Tibial artery (tissue), 4 donors: ENCODE data around the gene SP2.
A peak's percentile ranks its signal among the peaks of the same experiment; 100 is the strongest.

ENCODE experiments used
- DNase-seq, 2 donors: peaks; one replicate each; pipeline ENCODE4 v3.0.0-alpha.2; 2019
- H3K27ac ChIP-seq, 2 donors: fragments of 200-600 bp; sonication (generic) in 1 of 2; 1 replicate in 1 of 2; 2 replicates in 1 of 2; pipeline ENCODE4 v1.5.1; 2018 to 2019; ENCODE audit warnings: mild to moderate bottlenecking in 1 of 2
- H3K27me3 ChIP-seq, 2 donors: fragments of 200-600 bp; sonication (generic) in 1 of 2; one replicate each; pipeline versions ENCODE4 v1.5.1 to v1.6.0; 2016 to 2019
- H3K36me3 ChIP-seq, 3 donors: fragments of 200-600 bp; sonication (generic) in 2 of 3; one replicate each; pipeline ENCODE4 v1.5.1; 2016 to 2019; ENCODE audit warnings: mild to moderate bottlenecking in 2 of 3
- H3K4me1 ChIP-seq, 4 donors: fragments of 200-600 bp; sonication (generic) in 2 of 4; 1 replicate in 3 of 4; 2 replicates in 1 of 4; pipeline ENCODE4 v1.5.1; 2016 to 2019
- H3K4me3 ChIP-seq, 2 donors: fragments of 200-600 bp; sonication (generic) in 1 of 2; 1 replicate in 1 of 2; 2 replicates in 1 of 2; pipeline ENCODE4 v1.5.1; 2018 to 2019; ENCODE audit warnings: mild to moderate bottlenecking in 2 of 2
- H3K9me3 ChIP-seq, 3 donors: fragments of 200-600 bp; sonication (generic) in 1 of 3; one replicate each; pipeline ENCODE4 v1.5.1; 2016 to 2019
- intact Hi-C: fragments of 100-400 bp; cut with DNase I; formaldehyde crosslinking; loops from one replicate; pipeline ENCODE4 v1.15.0; 2023; ENCODE audit warnings: low total_unique reads
- TF ChIP-seq, protein P1 (sequence below), 2 experiments: fragments of 200-600 bp in 1 of 2; fragments of 450-650 bp in 1 of 2; IDR thresholded peaks; one replicate each; pipeline ENCODE4 v1.5.1; 2017 to 2019; ENCODE audit warnings: antibody characterized with exemption in 2 of 2, mild to moderate bottlenecking in 1 of 2, moderate library complexity in 1 of 2

SP2 gene

GRCh38 chr17:47850692-47851573 is 45.1 kb upstream of the SP2 start, which contains the start of gene SP6:
Gene SP6 (minus strand): TSS chr17:47851163. CDS start chr17:47848429, 2,734 bp downstream.
- TF ChIP-seq, protein P1, sequence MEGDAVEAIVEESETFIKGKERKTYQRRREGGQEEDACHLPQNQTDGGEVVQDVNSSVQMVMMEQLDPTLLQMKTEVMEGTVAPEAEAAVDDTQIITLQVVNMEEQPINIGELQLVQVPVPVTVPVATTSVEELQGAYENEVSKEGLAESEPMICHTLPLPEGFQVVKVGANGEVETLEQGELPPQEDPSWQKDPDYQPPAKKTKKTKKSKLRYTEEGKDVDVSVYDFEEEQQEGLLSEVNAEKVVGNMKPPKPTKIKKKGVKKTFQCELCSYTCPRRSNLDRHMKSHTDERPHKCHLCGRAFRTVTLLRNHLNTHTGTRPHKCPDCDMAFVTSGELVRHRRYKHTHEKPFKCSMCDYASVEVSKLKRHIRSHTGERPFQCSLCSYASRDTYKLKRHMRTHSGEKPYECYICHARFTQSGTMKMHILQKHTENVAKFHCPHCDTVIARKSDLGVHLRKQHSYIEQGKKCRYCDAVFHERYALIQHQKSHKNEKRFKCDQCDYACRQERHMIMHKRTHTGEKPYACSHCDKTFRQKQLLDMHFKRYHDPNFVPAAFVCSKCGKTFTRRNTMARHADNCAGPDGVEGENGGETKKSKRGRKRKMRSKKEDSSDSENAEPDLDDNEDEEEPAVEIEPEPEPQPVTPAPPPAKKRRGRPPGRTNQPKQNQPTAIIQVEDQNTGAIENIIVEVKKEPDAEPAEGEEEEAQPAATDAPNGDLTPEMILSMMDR (IDR thresholded peaks at IDR 0.05): no peak
- peaks cover 0 to 29% (median 18%) of the 10 kb centered on the region in 4 donors for H3K4me1 ChIP-seq
- intact Hi-C loops: no loop called here
- no peak for DNase-seq
- H3K36me3 ChIP-seq: no peaks in the 10 kb centered on the region
- peak within 1 kb of the TSS in 1 of 2 donors; percentile 36 for H3K4me3 ChIP-seq
- no peak within 1 kb of the TSS for H3K27ac ChIP-seq
- no peaks in the 10 kb centered on the region for H3K9me3 ChIP-seq
- peaks cover 4 to 100% of the 10 kb centered on the region in 2 donors for H3K27me3 ChIP-seq

GRCh38 chr17:47851764-47852112 is 44.3 kb upstream of the SP2 start:
- Histone ChIP-seq H3K9me3 (no peaks in the 10 kb centered on the region), H3K27ac (no peak overlapping the region), H3K4me3 (no peak overlapping the region), H3K36me3 (no peaks in the 10 kb centered on the region), H3K27me3 (peaks cover 4 to 100% of the 10 kb centered on the region in 2 donors), H3K4me1 (peaks cover 0 to 27% (median 18%) of the 10 kb centered on the region in 4 donors)
- no peak for DNase-seq
- TF ChIP-seq, protein P1 (IDR thresholded peaks at IDR 0.05): no peak
- intact Hi-C loops: no loop called here

GRCh38 chr17:47852113-47852949 is 43.7 kb upstream of the SP2 start:
- Histone ChIP-seq H3K4me1 (peaks cover 0 to 21% (median 15%) of the 10 kb centered on the region in 4 donors), H3K4me3 (no peak overlapping the region), H3K27ac (no peak overlapping the region), H3K27me3 (peaks cover 4 to 100% of the 10 kb centered on the region in 2 donors), H3K36me3 (no peaks in the 10 kb centered on the region), H3K9me3 (no peaks in the 10 kb centered on the region)
- intact Hi-C loops: no loop called here
- no peak for DNase-seq
- TF ChIP-seq, protein P1 (IDR thresholded peaks at IDR 0.05): no peak

- Histone ChIP-seq H3K27ac (no peak overlapping the region), H3K27me3 (peaks cover 4 to 99% of the 10 kb centered on the region in 2 donors), H3K36me3 (no peaks in the 10 kb centered on the region), H3K4me1 (peaks cover 0 to 16% (median 12%) of the 10 kb centered on the region in 4 donors), H3K4me3 (no peak overlapping the region), H3K9me3 (no peaks in the 10 kb centered on the region)
- intact Hi-C loops: no loop called here
- TF ChIP-seq, protein P1 (IDR thresholded peaks at IDR 0.05): no peak
- DNase-seq: no peak
Measured at GRCh38 chr17:47853616-47854015, 42.4 kb upstream of the SP2 start.

DNA sequence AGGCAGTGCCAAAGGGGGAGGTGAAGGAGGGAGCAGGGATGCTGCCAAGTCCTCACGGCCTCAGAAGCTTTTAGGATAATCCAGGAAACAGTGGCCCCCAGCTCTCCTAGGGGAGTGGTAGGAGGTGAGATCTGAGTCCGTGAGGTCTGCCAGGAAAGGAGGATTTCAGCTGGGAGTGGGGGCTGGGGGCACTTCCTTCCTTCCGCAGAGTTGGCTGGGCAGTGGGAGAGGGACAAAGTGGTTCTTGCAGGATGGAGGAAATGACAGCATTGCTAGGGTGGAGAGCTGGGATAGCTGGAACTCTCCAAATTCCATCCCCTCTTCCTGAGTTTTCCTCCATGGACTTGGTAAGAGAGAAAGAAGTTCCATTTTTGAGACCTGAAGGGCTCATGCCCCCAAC is 40.3 kb upstream of the SP2 start:
- Histone ChIP-seq H3K27me3 (peaks cover 4 to 93% of the 10 kb centered on the region in 2 donors), H3K4me3 (no peak overlapping the region)
- TF ChIP-seq, protein P1 (IDR thresholded peaks at IDR 0.05): no peak

More for the DNA sequence above, 40.3 kb upstream of the SP2 start:
- intact Hi-C loops: no loop called here
- peaks cover 0 to 13% (median 11%) of the 10 kb centered on the region in 4 donors for H3K4me1 ChIP-seq
- no peak for DNase-seq
- H3K27ac ChIP-seq: no peak overlapping the region
- H3K36me3 ChIP-seq: no peaks in the 10 kb centered on the region
- no peaks in the 10 kb centered on the region for H3K9me3 ChIP-seq
